ENCODE results near the gene ZBTB16. TPM values are rescaled to one million over a fixed set of nuclear protein-coding genes. Genes with fewer than 3 reads are reported as not detected.

ZBTB16 gene
- total RNA-seq, 1 experiment from 2014 or later: not detected

- DNase-seq (ENCODE audit: low spot score): no peak
Observed at GRCh38 chr11:114152162-114152561, 92.7 kb downstream of the ZBTB16 start.

GRCh38 chr11:114152785-114153184 lies 93.3 kb downstream of the ZBTB16 start:
- no peak for DNase-seq (ENCODE audit: low spot score)

- no peak for DNase-seq (ENCODE audit: low spot score)
Observed at GRCh38 chr11:114153224-114153623, 93.7 kb downstream of the ZBTB16 start.

GRCh38 chr11:114154271-114155047 lies 94.9 kb downstream of the ZBTB16 start:
- DNase-seq (ENCODE audit: low spot score): no peak

GRCh38 chr11:114155116-114155515 lies 95.6 kb downstream of the ZBTB16 start:
- no peak for DNase-seq (ENCODE audit: low spot score)

- no peak for DNase-seq (ENCODE audit: low spot score)
Observed at GRCh38 chr11:114156131-114156581, 96.6 kb downstream of the ZBTB16 start.

GRCh38 chr11:114156782-114157181 lies 97.3 kb downstream of the ZBTB16 start:
- DNase-seq (ENCODE audit: low spot score): no peak

GRCh38 chr11:114157476-114158050 lies 98.1 kb downstream of the ZBTB16 start:
- DNase-seq (ENCODE audit: low spot score): no peak

- DNase-seq (ENCODE audit: low spot score): no peak
Observed at GRCh38 chr11:114158421-114158820, 98.9 kb downstream of the ZBTB16 start.

GRCh38 chr11:114158886-114159285 lies 99.4 kb downstream of the ZBTB16 start:
- DNase-seq (ENCODE audit: low spot score): no peak

- DNase-seq (ENCODE audit: low spot score): no peak
Observed at GRCh38 chr11:114159320-114159719, 99.8 kb downstream of the ZBTB16 start.

- peak; percentile 74 for DNase-seq (ENCODE audit: low spot score)
Observed at GRCh38 chr11:114159802-114160632, 100.5 kb downstream of the ZBTB16 start.

- no peak for DNase-seq (ENCODE audit: low spot score)
Observed at GRCh38 chr11:114160894-114161293, 101.4 kb downstream of the ZBTB16 start.

- no peak for DNase-seq (ENCODE audit: low spot score)
Observed at GRCh38 chr11:114161486-114162250, 102.2 kb downstream of the ZBTB16 start.

GRCh38 chr11:114162719-114163123 lies 103.2 kb downstream of the ZBTB16 start:
- peak; percentile 76 for DNase-seq (ENCODE audit: low spot score)

- DNase-seq (ENCODE audit: low spot score): no peak
Observed at GRCh38 chr11:114163229-114163631, 103.7 kb downstream of the ZBTB16 start.

GRCh38 chr11:114163830-114164401 lies 104.4 kb downstream of the ZBTB16 start:
- no peak for DNase-seq (ENCODE audit: low spot score)

GRCh38 chr11:114164546-114164945 lies 105.0 kb downstream of the ZBTB16 start:
- no peak for DNase-seq (ENCODE audit: low spot score)

- DNase-seq (ENCODE audit: low spot score): no peak
Observed at GRCh38 chr11:114165326-114166230, 106.1 kb downstream of the ZBTB16 start.

GRCh38 chr11:114166362-114166761 lies 106.9 kb downstream of the ZBTB16 start:
- DNase-seq (ENCODE audit: low spot score): no peak

Data from A172 (cell line).